IMR-90 (cell line): ENCODE measurements around the gene FNDC10.

Experiments used
- MAFK ChIP-seq: IDR thresholded peaks from 2 replicates; pipeline ENCODE4 v1.6.1; 2012; ENCODE audit warnings: low read depth, low read length, improper control_type of control experiment
- MXI1 ChIP-seq: IDR thresholded peaks from 2 replicates; pipeline ENCODE4 v1.6.1; 2012; ENCODE audit warnings: low read depth, mild to moderate bottlenecking, low read length, moderate library complexity, borderline replicate concordance

DNA sequence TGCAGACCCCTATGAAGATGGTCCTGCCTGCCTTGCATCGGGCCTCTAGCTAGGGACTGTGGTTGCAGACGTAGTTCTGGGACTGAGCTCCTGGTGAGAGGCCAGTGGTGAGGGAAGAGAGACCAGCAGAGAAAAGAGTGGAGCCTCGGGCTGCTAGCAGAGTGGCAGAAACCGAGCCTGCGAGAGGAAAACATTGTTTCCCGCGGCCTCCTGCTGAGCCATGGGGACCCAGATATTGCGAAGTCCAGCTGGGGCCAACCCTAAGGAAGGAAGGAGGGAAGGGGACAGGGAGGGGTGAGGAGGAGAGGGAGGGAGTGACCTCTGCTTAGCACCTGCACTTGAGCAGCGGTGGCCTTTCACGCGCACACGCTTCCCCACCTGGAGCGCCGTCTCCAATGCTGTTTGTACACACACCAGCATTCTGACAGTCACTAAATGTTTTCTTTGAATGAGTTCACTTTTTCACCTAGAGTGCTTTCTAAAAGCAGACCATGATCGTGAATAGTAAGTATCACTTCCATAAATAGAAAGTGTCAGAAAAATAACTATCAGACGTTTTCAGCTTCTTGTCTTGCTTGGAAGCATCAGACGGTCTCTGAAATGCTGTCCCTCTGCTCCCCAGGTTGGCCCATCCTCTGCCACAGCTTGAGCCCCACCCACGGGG lies 2.5 kb upstream of the FNDC10 start:
- TF ChIP-seq MAFK: no peak
- no peak for TF ChIP-seq MXI1
